ENCODE results near the gene MICB. TPM values are rescaled to one million over a fixed set of nuclear protein-coding genes. Genes with fewer than 3 reads are reported as not detected.
"Not testable (repeated sequence)": the region's sequence is repeated elsewhere in the genome, so short reads cannot be mapped to it uniquely, and the experiment has no call there.

MICB gene
- polyA plus RNA-seq, 1 donor (not counting 4 experiments of a cell fraction or from before 2014, with no cell fraction given) = 8.6 TPM

DNA sequence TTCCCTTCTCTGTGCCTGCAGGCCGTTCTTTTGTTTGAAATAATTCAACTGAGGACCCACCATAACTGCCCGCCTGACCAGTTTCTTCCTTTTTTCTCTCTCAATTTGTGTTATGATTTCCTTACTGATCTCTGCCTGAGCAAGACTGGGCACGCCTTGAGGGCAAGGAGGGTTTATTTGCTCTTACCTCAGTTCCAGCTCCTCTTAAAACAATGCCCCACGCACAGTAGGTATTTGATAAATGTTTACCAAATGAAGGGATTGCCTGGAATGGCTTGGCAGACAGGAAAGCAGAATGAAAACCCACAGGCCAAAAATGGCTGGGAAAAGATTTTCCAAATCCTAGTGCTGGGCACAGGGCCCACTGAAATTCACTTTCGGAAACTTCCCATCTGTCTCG is 10.3 kb upstream of the MICB start:
- H3K27ac ChIP-seq (ENCODE audit: control insufficient read depth, insufficient read depth, low read length) = peak overlapping the region; percentile 20
- H3K9ac ChIP-seq (ENCODE audit: control insufficient read depth, extremely low read depth, insufficient read depth, low read length); H3K79me2 ChIP-seq (ENCODE audit: control insufficient read depth, insufficient read depth, low read length); H3K9me1 ChIP-seq (ENCODE audit: control insufficient read depth, extremely low read depth, insufficient read depth, low read length); H3K36me3 ChIP-seq (ENCODE audit: control insufficient read depth in 2 of 2, extremely low read depth in 1 of 2, insufficient read depth in 2 of 2, low read length in 2 of 2); H2AFZ ChIP-seq (ENCODE audit: control insufficient read depth, low read length); DNase-seq (ENCODE audit: low read depth, low spot score); H3K4me3 ChIP-seq (ENCODE audit: control insufficient read depth in 2 of 3, extremely low read depth in 1 of 3, insufficient read depth in 2 of 3, low read depth in 1 of 3, low read length in 3 of 3); H3K9me3 ChIP-seq (ENCODE audit: control insufficient read depth, low read depth, low read length); H3K27me3 ChIP-seq (ENCODE audit: control insufficient read depth, extremely low read depth, insufficient read depth, low read length); H3K4me2 ChIP-seq (ENCODE audit: control insufficient read depth, extremely low read depth, insufficient read depth, low read depth, low read length); H4K20me1 ChIP-seq (ENCODE audit: control insufficient read depth, extremely low read depth, insufficient read depth, low read length): not testable (repeated sequence)
- peaks cover 15% of the 10 kb centered on the region for H3K4me1 ChIP-seq (ENCODE audit: control insufficient read depth, extremely low read depth, insufficient read depth, low read length)
- dilution Hi-C loops (cut with MboI; ENCODE audit: extremely low pct_ligation_motif_present, low sequenced_read_pairs) = loop anchor here (10.0 kb wide), 1 partner anchor 63 kb away; no protein-coding TSS in a partner anchor
- FAIRE-seq = peak; percentile 23

DNA sequence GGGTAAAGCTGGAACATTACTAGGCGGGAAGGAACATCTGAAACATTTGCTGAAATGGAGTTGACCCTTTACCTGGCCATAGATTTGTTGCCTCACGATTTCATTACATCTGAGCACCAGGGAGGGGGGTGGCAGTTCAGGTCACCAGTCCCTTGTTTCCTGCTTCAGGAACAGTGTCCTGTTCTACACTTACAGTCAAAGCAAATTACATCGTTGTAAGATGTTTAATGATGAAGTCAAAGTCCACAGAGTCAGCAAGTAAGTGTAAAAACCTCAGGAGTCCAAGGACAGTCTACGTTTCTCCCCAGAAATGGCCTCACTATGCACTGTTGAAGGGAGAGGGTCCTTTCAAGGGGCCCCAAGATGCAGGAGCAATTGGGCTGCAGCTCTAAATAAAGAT is 8.9 kb upstream of the MICB start:
- Histone ChIP-seq H2AFZ (ENCODE audit: control insufficient read depth, low read length) (no peak overlapping the region), H3K4me2 (ENCODE audit: control insufficient read depth, extremely low read depth, insufficient read depth, low read depth, low read length) (no peak overlapping the region), H3K9me1 (ENCODE audit: control insufficient read depth, extremely low read depth, insufficient read depth, low read length) (no peaks in the 10 kb centered on the region), H3K79me2 (ENCODE audit: control insufficient read depth, insufficient read depth, low read length) (no peaks in the 10 kb centered on the region), H3K4me1 (ENCODE audit: control insufficient read depth, extremely low read depth, insufficient read depth, low read length) (peaks cover 15% of the 10 kb centered on the region), H3K9me3 (ENCODE audit: control insufficient read depth, low read depth, low read length) (no peaks in the 10 kb centered on the region), H3K9ac (ENCODE audit: control insufficient read depth, extremely low read depth, insufficient read depth, low read length) (no peak overlapping the region), H3K4me3 (ENCODE audit: control insufficient read depth in 2 of 3, extremely low read depth in 1 of 3, insufficient read depth in 2 of 3, low read depth in 1 of 3, low read length in 3 of 3) (no peak overlapping the region), H4K20me1 (ENCODE audit: control insufficient read depth, extremely low read depth, insufficient read depth, low read length) (no peaks in the 10 kb centered on the region), H3K27ac (ENCODE audit: control insufficient read depth, insufficient read depth, low read length) (no peak overlapping the region), H3K27me3 (ENCODE audit: control insufficient read depth, extremely low read depth, insufficient read depth, low read length) (no peaks in the 10 kb centered on the region), H3K36me3 (ENCODE audit: control insufficient read depth in 2 of 2, extremely low read depth in 1 of 2, insufficient read depth in 2 of 2, low read length in 2 of 2) (no peaks in the 10 kb centered on the region)
- TF ChIP-seq EZH2 (IDR thresholded peaks at IDR 0.05; ENCODE audit: low read length) = no peak
- TF ChIP-seq, protein P1, sequence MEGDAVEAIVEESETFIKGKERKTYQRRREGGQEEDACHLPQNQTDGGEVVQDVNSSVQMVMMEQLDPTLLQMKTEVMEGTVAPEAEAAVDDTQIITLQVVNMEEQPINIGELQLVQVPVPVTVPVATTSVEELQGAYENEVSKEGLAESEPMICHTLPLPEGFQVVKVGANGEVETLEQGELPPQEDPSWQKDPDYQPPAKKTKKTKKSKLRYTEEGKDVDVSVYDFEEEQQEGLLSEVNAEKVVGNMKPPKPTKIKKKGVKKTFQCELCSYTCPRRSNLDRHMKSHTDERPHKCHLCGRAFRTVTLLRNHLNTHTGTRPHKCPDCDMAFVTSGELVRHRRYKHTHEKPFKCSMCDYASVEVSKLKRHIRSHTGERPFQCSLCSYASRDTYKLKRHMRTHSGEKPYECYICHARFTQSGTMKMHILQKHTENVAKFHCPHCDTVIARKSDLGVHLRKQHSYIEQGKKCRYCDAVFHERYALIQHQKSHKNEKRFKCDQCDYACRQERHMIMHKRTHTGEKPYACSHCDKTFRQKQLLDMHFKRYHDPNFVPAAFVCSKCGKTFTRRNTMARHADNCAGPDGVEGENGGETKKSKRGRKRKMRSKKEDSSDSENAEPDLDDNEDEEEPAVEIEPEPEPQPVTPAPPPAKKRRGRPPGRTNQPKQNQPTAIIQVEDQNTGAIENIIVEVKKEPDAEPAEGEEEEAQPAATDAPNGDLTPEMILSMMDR (optimal IDR thresholded peaks at IDR 0.05 in 1 of 3, IDR thresholded peaks at IDR 0.05 in 1 of 3, conservative IDR thresholded peaks at IDR 0.05 in 1 of 3; ENCODE audit: extremely low read depth in 1 of 3, insufficient read depth in 2 of 3, low read length in 3 of 3) = no peak
- DNase-seq (ENCODE audit: low read depth, low spot score) (no peak), FAIRE-seq (no peak)
- dilution Hi-C loops (cut with MboI; ENCODE audit: extremely low pct_ligation_motif_present, low sequenced_read_pairs) = loop anchor here (10.0 kb wide), 1 partner anchor 64 kb away; no protein-coding TSS in a partner anchor

All from keratinocyte (primary cell).